GM19452 (cell line): ENCODE measurements around the gene KLRD1.
"Not testable (repeated sequence)": the region's sequence is repeated elsewhere in the genome, so short reads cannot be mapped to it uniquely, and the experiment has no call there.

ENCODE experiments used
- ATAC-seq: cut with Tn5 transposase; IDR thresholded peaks from one replicate; pipeline ENCODE4 v1.9.1; 2021; ENCODE audit not compliant: unreplicated experiment

KLRD1 gene

DNA sequence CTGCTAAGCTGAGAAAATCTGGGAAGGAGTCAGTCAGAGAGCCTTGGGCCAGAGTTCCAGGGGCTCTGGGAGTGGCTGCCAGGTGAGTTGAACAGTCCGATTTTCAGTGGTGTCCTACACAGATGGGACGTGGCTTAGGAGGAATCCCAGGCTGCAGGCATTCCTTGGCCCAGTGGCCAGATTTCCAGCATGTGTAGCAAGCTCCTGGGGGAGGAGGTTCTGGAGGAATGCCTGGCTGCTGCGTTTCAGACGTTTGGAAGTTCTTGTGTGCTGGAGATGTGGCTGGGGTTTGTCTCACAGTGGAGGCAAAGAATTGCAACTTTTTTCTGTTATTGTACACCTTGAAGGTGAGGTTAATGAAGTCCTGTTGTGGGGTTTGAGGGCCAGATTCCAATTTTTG is 28.5 kb downstream of the KLRD1 start:
- ATAC-seq, result not testable (repeated sequence)

DNA sequence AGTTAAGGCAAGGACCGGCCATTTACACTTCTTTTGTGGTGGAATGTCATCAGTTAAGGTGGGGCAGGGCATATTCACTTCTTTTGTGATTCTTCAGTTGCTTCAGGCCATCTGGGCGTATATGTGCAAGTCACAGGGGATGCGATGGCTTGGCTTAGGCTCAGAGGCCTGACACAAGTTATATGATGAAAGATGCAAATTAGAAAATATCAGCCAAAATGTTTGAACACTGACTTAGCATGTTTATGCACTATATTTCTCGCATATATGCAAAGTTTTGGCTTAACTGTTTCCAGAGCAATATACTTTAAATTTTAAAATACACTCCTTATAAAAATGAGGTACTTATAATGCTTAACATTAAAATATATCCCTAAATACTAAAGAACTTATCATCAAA is 30.8 kb downstream of the KLRD1 start:
- not testable (repeated sequence) for ATAC-seq

DNA sequence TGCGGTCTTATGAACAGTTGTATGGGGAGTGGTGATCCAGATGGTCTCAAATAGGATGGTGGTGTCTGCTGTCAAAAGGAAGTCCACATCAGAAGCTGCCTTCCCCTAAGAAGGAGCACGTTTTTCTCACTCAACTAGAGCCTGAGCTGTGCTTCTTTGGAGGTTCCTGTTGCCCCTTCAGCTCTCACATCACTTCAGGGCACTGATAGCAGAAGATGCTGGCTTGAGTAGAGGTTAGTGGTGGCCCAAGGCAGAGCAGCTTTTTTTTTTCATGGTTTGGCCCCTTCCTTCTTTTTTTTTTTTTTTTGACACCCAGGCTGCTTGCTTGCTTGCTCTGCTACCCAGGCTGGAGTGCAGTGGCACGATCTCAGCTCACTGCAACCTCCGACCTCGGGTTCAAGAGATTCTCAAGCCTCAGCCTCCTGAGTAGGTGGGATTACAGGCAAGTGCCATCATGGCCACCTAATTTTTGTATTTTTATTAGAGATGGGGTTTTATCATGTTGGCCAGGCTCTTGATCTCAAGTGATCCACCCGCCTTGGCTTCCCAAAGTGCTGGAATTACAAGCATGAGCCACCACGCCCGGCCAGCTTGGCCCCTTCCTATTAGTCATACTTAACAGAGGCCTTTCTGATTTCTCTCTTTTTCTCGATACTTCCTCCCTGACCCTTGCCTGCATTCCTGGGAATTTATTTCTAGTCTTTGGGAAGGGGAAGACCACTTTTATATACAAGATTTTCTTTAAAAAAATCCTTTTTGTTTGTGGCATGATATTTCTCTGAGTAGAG is 31.6 kb downstream of the KLRD1 start:
- ATAC-seq, result no peak

DNA sequence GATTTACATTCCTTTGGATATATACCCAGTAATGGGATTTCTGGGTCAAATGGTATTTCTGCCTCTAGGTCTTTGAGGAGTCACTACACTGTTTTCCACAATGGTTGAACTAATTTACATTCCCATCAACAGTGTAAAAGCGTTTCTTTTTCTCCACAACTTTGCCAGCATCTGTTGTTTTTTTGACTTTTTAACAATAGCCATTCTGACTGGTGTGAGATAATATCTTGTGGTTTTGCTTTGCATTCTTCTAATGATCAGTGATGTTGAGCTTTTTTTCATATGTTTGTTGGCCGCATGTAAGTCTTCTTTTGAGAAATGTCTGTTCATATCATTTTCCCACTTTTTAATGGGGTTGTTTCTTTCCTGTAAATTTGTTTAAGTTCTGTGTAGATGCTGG is 33.3 kb downstream of the KLRD1 start:
- not testable (repeated sequence) for ATAC-seq

DNA sequence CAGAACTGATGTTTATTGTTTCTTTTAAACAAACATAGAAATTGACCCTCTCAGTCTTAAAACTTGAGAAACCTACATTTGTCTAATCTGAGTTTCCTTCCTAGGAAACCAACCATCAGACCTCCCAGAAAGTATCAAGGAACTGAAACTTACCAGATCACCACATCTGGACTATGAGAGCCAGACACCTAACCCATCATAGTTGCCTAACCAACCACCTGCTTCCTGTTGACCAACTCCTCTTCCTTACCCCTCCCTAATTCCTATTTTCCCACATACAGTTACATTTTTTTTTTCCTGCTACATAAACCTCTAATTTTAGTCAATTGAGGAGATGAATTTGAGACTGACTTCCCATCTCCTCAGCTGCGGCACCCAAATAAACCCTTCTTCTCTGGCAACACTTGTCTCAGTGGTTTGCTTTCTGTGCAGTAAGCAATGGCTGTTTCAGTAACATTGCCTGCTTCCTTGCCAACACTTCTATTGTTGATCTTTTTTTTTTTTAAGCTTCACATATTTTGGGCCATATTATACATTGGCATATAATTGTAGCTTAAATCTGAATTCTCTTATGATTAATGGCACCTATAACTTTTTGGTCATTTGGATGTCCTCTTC is 34.3 kb downstream of the KLRD1 start:
- ATAC-seq, result no peak

DNA sequence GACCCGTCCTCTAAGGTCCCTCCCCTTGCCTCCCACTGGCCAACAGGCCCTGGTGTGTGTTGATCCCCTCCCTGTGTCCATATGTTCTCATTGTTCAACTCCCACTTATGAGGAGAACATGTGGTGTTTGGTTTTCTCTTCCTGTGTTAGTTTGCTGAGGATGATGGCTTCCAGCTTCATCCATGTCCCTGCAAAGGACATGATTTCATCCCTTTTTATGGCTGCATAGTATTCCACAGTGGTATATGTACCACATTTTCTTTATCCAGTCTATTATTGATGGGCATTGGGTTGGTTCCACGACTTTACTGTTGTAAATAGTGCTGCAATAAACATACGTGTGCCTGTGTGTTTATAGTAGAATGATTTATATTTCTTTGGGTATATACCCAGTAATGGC is 43.8 kb downstream of the KLRD1 start:
- not testable (repeated sequence) for ATAC-seq

DNA sequence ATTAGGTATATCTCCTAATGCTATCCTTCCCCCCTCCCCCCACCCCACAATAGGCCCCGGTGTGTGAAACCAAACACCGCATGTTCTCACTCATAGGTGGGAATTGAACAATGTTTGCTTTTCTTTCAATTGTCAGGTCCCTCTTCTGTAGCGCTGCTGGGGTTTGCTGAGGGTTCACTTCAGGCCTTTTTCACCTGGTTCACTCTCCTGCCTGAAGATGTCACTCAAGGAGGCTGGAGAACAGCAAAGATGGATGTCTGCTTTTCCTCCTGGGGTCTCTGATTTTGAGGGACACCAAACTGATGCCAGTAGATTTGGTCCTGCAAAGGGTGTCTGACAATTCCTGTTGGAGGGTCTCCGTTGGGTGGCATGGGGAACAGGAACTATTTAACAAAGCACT is 46.4 kb downstream of the KLRD1 start:
- ATAC-seq, result no peak

DNA sequence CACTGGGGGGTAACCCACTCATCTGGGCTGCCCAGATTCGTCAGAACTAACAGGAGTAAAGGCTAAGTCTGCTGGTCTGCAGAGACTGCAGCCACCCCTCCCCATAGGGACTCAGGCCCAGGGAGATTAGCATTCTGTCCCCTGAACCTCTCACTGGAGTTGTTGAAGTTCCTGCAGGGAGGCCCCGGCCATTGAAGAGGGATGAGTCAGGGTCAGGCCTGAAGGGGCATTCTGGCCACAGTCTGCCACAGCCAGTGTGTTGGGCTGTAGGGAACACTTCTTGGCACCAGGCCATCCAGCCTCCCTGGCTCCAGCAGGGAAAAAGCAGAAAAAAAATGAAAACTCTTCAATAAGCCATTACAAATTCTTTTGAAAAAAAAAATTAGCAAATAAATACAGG is 46.8 kb downstream of the KLRD1 start:
- ATAC-seq, result no peak

DNA sequence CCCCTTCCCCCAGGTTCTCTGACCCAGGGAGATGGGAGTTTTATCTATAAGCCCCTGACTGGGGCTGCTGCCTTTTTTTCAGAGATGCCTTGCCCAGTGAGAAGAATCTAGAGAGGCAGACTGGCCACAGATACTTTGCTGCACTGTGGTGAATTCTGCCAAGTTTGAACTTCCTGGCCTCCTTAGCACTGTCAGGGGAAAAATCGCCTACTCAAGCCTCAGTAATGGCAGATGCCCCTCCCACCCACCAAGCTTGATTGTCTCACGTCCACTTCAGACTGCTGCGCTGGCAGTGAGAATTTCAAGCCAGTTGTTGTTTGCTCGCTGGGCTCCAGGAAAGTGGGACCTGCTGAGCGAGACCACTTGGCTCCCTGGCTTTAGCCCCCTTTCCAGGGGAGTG is 50.5 kb downstream of the KLRD1 start:
- ATAC-seq, result no peak

DNA sequence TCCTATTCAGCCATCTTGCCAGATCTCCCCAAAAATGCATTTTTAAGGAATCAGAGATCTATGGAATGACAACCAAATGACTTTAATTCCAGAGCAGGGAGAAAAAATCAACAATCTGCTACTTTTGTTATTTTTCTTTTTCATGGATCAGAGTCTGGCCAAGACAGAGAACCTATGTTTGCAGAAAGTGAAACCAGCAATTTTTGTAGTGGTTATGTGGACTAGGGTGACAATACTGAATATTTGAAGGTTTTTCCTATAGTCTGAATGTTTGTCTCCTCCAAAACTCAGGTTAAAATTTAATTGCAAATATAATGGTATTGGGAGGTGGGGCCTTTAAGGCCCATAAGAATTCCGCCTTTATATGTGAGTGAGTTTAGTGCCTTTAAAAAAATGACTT is 51.3 kb downstream of the KLRD1 start:
- no peak for ATAC-seq

DNA sequence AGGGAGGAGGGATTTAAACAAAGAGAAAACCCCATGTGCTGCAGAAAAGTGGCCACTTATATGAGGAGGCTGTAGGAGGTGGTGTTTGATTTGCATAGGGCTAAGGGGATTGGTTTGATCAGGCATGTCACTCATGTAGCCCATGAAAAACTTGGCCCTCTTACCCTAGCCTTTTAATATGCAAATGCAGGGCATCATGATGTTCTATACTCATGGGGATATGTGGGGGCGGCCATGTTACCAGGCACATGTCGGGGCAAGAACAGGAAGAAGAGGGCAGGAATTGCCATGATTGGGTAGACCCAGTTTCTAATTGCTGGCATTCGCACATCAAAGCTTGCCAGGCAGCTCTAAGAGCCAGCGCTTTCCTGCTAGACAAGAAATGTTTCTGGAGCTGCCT is 53.4 kb downstream of the KLRD1 start:
- ATAC-seq, result no peak

DNA sequence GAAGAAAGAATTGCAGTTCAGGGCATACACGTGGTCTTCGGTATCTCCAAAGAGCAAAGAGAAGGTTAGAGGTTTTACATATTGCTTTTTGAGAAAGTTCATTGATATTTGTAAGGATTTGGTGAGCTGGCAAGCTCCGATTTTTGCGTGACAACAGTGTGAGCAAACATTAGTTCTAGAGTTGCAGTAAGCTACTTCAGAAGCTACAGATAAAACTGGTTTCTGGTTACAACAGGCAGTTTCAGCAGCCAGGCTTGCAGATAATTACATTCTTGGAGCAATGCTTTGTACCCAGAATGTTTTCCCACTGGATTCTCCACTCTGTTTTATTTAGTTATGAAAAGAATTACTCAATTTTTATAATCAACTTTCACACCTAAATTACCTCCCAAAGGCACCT is 54.0 kb downstream of the KLRD1 start:
- no peak for ATAC-seq

DNA sequence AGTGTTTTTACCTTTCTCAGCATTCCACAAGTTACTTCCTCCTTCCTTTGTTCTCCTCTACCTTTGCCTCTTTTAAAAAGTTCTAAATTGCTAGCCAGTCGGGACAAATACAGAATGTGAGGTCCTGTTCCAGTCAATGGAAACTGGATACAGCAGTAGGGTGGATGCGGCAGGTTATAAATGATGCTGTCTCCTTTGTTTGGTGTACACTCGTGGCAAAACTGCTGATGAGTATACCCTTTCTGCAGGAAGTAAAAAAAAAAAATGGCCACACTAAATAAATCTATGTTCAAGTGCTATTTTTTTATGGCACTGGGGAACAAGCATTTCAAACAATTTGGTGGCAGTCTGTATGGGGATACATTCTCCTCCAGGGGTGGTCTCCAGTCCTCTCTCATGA is 54.7 kb downstream of the KLRD1 start:
- no peak for ATAC-seq

DNA sequence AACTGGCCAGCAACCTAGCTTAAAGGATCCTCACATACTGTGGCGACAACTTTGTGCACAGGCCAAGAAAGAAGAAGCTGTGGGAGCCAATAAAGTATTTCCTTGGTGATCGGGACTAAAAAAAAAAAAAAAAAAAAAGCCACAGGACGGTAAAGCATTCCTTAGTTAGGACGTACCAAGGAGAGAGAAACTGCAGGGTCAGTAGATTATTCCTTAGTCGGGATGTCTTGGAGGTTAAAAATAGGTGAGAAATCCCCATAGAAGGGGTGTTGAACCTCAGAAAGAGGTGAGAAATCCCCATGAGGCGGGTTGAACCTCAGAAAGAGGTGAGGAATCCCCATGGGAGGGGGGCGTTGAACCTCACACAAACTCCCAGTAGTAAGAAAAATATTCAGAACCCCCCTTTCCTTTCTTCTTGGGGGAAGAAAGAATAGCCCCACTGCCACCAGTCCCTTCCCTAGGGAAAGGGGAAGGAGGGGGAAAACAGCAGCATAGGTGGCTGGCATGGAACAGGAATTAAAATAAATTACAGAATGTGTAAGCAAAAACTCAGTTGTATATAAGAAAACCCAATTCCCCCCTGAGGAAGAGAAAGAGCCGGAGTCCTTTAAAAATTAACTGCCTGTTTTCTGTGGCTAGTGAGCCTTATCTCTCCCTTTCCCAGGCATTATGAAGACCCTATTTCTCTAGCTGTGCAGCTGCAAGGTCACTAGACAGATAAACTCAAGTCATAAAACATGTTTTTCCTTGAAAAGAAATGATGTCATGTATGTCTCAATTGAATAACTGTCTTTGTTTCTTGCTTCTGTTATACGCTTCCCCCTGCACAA is 55.4 kb downstream of the KLRD1 start:
- no peak for ATAC-seq

DNA sequence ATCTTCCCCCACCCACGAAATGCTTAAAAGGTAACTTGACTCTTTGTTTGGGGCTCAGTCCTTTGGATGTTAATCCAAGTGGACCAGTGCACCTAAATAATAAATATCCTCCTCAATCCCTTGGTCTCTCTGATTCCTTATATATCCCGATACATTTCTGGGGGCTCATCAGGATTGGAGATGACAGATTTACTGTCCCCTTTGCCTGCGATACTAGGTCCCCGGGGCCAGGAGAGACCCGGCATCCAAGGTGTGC is 55.9 kb downstream of the KLRD1 start:
- ATAC-seq, result no peak

DNA sequence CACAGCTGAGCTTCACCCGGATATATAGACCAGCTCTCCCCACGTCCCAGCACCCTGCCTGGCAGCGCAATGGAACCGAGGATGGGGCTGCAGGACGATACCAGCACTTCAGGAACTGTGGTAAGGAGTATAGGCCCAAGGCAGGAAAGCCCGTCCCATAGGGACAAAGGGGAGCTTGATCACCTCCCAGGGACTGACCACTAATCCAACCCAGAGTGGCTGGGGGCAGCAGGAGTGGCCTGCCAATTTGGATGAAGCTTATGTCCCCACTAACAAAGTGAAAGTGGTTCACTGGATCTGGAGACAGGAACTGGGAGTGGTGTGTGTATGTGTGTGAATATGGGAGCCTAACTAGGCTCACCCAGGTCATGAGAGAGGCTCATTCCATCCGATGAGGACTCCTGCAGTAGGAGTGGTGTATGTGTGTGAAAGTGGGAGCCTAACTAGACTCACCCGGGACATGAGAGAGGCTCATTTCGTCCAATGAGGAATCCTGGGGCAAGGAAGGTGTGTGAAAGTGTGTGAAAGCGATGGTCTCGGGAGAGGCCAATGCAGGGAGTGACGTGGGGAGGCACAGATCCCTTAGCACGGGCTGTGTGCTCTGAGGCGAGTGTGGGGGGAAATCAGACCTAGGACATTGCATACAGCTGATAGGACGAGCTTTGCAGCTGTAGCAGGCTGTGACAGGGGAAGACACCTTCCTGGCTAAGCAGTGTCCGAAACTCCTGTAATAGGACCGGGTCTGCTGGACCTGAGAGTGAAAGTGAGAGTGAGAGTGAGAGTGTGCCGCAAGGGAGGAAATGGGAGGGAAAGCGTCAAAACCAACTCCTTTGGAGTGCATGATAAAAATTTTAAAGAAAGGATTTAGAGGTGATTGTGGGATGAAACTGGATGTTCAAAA is 56.5 kb downstream of the KLRD1 start:
- peak; percentile 88 for ATAC-seq

DNA sequence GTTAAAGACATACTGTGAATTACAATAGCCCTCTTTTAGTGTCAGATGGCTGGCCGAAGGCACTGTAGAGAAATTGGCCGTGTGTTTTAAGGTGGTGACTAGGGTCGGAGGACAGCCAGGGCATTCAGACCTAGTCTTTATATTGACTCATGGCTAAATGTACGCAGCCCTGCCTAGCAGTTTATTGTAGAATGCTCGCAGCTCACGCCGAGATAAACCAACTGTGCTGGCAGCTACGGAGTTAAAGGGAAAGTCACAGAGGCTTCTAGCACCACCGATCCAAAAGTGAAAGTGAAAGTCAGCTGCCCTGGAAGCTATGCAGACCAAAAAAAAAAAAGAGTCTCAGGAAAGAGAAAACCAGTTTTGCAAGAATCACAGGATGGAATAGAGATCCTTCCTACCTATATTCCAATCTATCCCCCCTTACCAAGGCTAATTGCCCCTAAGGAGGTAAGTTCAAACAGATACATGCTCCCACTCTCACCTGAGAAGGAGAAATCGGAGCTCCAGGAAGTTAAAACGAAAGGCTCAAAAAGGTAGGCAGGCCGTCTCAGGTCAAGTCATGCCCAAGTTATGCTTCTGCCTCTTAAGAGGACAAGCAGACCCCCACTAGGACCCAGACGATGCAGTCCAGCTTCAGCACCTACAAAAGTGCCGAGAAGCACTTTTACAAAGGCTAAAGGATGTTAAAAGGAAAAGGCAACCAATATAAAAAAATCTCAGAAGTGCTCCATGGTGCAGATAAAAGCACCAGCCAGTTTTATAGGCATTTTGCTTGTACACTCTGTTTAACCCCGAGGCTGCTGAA is 57.3 kb downstream of the KLRD1 start:
- peak; percentile 60 for ATAC-seq

DNA sequence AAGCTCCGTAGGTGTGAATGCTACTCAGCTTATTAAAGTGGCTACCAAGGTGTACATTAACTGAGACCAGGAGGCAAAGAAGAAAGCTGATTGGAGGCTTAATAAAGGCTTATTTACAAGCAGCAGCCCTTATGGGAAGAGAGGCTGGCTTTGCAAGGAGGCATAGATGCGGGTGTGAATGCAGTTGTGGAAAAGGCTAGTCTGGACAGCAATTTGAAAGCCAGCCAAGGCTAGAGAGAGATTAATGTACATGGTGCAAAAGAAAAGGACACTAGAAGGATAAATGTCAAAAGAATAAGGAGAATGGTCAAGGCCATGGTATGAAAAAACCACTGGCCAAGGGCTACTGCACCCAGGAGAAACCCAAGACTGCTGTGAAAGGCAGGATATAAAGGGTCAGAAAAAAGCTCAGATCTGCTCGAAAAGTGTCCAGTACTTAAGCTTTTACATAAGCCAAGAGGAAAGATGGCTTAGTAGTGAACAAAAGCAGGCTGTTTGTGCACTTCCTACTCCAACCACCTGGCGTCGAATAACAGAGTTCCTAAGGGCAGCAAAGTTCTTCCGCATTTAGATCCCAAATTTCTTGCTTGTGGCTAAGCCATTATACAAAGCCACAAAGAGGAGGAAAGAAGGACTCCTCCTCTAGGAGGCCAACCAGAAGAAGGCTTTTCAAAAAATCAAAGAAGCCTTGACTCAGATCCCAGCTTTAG is 58.2 kb downstream of the KLRD1 start:
- no peak for ATAC-seq

DNA sequence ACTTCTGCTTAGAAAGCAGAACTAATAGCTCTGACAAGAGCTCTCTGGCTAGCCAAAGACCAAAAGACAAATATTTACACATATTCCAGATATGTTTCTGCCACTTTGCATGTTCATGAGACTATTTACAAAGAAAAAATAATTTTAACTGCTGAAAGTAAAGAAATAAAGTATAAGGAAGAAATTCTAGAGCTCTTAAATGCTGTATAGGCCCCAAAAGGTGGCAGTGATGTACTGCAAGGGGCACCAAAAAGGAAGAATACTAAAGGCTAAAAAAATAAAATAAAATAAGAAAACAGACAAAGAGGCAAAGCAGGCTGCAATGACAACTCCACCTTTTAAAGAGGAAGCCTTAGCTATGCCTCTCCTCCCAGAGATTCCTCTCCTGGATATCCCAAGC is 59.2 kb downstream of the KLRD1 start:
- no peak for ATAC-seq

DNA sequence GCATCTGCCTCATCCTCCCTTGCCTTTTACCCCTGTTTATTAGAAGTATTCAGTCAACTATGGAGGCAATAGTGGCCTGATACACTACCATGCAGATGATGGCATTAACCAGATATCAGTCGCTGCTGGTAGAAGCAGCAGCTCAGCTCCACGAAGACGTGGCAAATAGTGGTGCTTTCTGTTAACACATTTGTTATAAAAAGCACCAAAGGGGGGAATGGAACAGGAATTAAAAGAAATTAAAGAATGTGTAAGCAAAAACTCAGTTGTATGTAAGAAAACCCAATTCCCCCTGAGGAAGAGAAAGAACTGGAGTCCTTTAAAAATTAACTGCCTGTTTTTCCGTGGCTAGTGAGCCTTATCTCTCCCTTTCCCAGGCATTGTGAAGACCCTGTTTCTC is 60.0 kb downstream of the KLRD1 start:
- ATAC-seq, result not testable (repeated sequence)
